Fibroblast of the conjunctiva (primary cell): ENCODE measurements around the gene MEGF11.

Experiments used
- DNase-seq: peaks from one replicate; pipeline ENCODE4 v3.0.0-alpha.2; 2010; ENCODE audit warnings: low read depth

The MEGF11 gene

DNA sequence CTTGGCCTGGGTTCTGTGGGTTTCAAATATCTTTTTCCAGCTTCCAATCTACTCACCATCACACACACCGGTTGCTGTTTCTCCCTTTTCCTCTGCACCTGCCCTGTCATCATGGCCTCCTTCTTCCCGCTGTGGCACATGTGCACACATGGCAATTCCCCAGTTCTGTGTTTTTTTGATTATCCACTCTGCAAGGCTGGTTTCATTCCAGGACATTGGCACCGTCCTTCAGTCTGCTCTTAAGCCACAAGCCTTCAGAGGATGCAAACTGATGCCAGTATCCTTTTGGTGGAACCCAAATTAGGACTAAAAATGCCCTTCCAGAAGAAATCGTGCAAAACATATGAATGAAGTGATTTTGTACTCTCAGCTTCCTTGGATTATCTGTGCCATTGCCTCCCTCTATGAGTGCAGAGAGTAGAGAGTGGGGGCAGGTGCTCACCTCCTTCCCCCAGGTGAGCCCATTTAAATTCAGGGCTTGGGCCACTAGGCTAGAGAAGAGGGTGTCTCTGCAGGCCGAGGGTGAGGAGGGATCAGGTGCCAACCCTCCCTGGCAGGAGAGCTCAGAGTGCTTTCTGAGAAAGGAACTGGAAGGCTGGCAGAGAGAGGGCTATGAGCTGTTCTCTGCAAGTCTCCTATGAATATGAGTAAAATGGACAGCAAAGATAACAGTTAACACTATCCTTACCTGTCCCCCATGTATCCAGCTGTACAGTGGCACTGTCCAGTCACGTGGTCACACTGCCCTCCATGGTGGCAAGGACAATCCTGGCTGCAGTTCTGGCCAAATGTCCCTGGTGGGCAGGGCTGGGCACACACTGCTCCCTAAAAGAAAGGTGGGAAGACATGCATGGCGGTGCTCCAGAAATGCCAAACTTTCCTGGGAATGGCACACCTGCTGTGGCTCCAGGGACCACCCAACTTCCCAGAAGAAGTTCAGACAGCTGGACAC is 283.4 kb downstream of the MEGF11 start:
- no peak for DNase-seq

GRCh38 chr15:65968511-65968910 is 285.0 kb downstream of the MEGF11 start:
- DNase-seq, result no peak

- DNase-seq, result no peak
These were observed 288.6 kb downstream of the MEGF11 start for GRCh38 chr15:65964792-65965433.

GRCh38 chr15:65963911-65964482 is 289.6 kb downstream of the MEGF11 start:
- DNase-seq, result no peak

DNA sequence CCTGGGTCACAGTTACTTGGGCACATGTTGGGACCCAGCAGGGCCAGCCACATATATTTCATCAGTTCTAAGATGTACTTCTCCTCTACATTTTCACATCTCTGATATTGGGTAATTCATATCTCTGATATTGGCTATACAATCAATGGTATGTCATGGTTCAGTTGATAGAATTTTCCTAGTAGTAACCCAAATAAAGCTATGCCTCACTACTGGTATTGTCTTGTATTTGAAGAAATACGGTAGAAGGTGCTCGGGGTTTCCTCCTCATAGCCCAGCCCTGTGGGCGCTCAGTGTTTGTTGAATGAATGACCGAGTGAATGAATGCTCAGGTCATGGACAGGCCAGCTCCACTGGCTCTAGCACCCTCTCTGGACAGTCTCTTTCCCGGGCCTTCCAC is 290.2 kb downstream of the MEGF11 start:
- no peak for DNase-seq

DNA sequence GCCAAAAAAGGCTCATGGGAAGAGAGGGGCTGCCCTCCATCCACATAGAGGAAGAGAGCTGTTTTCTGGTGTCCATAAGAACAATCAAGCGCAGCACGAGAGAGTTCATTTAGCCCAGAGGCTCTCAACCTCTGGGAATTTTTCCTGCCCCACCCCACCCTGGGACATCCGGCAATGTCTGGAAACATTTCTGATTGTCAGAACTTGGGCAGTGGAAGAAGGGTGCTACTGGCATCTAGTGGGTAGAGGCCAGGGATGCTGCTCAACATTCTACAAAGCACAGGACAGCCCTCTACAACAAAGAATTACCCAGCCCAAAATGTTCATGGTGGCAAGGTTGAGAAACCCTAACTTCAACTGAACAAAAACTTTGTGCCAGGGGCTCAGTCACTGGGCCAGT is 291.4 kb downstream of the MEGF11 start:
- no peak for DNase-seq

- DNase-seq, result no peak
These were observed 293.0 kb downstream of the MEGF11 start for GRCh38 chr15:65960586-65960985.

DNA sequence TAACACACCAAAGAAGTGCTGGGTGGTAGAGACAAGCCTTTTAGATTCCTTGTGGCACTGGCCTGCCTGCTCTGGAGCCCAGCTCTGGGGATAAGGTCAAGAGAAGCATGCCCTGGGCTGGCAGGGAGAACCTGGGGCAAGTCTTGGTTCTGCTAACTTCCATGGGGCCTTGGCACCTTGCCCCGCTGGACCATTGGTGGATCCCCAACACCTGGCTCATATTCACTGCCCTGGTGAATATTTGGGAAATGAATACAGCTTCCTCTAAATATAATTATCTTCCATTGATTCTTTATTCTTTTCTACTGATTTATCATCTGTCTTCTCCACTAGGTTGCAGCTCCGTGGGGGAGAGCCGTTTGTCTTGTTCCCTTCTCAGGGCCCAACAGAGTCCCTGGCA is 294.7 kb downstream of the MEGF11 start:
- no peak for DNase-seq

- no peak for DNase-seq
These were observed 296.1 kb downstream of the MEGF11 start for GRCh38 chr15:65957451-65957850.

DNA sequence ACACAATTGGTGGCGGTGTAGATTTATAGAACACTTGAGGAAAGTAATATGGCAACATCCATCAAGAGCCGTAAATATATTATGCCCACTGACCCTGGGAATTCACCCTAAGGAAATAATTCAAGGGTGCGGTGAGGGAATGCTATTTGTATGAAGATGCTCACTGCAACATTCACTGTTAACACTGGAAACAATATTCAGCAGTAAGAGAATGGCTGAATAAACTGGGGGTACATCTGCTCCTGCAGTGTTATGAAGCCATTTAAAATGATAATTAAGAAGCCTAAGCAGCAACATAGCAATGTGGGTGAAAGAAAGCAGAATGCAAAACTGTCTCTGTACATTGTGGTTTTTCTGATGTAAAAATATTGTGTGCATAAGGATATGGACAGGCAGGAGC is 296.7 kb downstream of the MEGF11 start:
- DNase-seq, result no peak

DNA sequence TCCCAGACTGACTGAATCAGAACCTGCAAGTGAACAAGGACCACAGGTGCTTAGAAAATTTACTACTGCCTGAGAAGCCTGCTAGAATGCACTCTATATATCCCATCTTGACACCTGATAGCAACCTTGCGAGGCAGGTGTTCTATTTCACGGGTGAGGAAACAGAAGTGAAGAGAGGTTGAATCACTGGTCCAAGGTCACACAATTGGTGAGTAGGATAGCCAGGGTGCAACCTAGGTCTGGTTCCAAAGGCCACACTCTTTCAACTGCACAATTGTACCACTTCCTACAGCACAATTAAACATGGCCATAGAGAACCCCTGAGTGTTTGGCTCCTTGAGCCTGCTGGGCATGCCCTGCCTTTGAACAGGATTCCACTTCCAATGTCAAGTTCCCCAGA is 297.2 kb downstream of the MEGF11 start:
- no peak for DNase-seq

- DNase-seq, result no peak
These were observed 299.2 kb downstream of the MEGF11 start for GRCh38 chr15:65954289-65954741.

GRCh38 chr15:65953622-65954021 is 299.9 kb downstream of the MEGF11 start:
- no peak for DNase-seq

- peak; percentile 4 for DNase-seq
These were observed 301.0 kb downstream of the MEGF11 start for GRCh38 chr15:65952391-65953053.

- DNase-seq, result no peak
These were observed 302.5 kb downstream of the MEGF11 start for GRCh38 chr15:65951007-65951406.

DNA sequence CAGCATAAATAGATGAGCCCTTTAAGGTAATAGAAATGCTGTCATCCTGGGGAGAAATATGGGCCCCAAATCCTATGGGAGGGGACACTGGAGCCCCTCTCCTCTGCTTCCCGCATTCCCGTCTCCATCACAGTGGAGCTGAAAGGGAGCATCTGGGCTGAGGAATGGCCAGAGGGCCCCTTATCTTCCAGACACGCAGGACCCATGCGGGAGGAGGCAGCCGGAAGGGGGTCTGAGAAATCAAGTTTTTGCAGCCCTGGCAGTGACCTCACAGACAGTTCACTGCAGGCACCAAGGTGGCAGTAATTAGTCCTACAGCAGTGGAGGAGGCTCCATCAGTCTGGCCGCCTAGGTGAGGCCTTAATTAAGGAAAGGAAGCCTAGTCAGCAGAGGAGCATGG is 304.1 kb downstream of the MEGF11 start:
- no peak for DNase-seq

GRCh38 chr15:65949011-65949410 is 304.5 kb downstream of the MEGF11 start:
- no peak for DNase-seq

- DNase-seq, result no peak
These were observed 305.2 kb downstream of the MEGF11 start for GRCh38 chr15:65948383-65948782.

- DNase-seq, result no peak
These were observed 306.5 kb downstream of the MEGF11 start for GRCh38 chr15:65947041-65947440.

GRCh38 chr15:65945616-65946015 is 307.9 kb downstream of the MEGF11 start:
- DNase-seq, result no peak

DNA sequence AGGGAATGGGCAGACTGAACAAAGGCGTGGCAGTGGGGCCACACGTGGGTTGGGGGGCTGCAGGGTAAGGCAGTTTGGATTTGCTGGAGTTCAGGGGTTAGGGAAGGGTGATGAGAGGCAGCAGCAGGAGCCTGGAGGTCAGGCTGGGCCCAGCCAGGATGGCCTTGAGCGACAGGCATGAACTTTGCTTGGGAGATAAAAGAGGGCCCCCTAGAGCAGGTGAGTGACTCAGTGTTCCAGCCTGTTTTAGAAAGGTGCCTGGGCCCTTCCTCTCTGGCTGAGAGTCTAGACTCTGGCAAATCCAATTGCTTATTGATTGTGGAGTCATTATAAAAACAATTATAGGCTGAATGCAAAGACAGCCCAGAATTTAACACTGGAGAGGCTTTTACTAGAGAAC is 309.1 kb downstream of the MEGF11 start:
- no peak for DNase-seq

GRCh38 chr15:65942436-65942835 is 311.1 kb downstream of the MEGF11 start:
- DNase-seq, result no peak

DNA sequence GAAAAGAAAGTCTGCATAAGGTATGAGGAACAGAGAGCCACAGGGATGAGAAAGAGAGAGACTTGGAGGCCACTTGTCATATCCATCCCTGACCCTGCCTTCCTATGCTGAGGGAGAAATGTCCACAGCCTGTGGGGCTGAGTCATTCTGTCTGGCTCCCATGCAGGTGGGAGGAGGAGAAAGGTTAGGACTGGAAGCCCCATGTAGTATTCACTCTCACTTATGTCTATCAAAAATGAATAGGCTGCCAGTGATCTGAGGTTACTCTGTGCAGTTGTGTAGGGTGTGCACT is 313.0 kb downstream of the MEGF11 start:
- DNase-seq, result no peak
